Kidney (tissue), 14 donors: Measurements from ENCODE around the gene CCSER1. TPM values are rescaled to one million over a fixed set of nuclear protein-coding genes. Genes with fewer than 3 reads are reported as not detected.
"Not testable (repeated sequence)": the region's sequence is repeated elsewhere in the genome, so short reads cannot be mapped to it uniquely, and the experiment has no call there.

Experiments used
- DNase-seq, 5 donors: peaks; one replicate each; pipeline ENCODE4 v3.0.0-alpha.2; 2013 to 2020
- FAIRE-seq: peaks from 2 replicates; lab custom pipeline; 2012; peaks lifted over from hg19 to GRCh38; lab: Jason Lieb, UNC
- H3K27ac ChIP-seq, 2 donors: one replicate each; pipeline ENCODE4 v1.7.0; 2013; ENCODE audit warnings: low read depth in 2 of 2, low read length in 2 of 2, inconsistent platforms in 1 of 2
- H3K27me3 ChIP-seq: one replicate; pipeline ENCODE4 v1.7.1; 2013; ENCODE audit warnings: low read length, inconsistent platforms; ENCODE audit not compliant: control insufficient read depth, insufficient read depth
- H3K36me3 ChIP-seq, 3 donors: one replicate each; pipeline versions ENCODE4 v1.7.0 to v1.7.1; 2013; ENCODE audit warnings: low read length in 3 of 3, control low read depth in 1 of 3, inconsistent platforms in 1 of 3; ENCODE audit not compliant: insufficient read depth in 3 of 3, control insufficient read depth in 2 of 3
- H3K4me1 ChIP-seq, 3 donors: one replicate each; pipeline versions ENCODE4 v1.7.0 to v1.7.1; 2013; ENCODE audit warnings: low read length in 3 of 3, inconsistent platforms in 1 of 3, low read depth in 1 of 3; ENCODE audit not compliant: control insufficient read depth in 2 of 3, insufficient read depth in 2 of 3
- H3K4me3 ChIP-seq, 3 donors: one replicate each; pipeline versions ENCODE4 v1.7.0 to v1.8.1; 2013; ENCODE audit warnings: low read length in 3 of 3, control low read depth in 1 of 3, inconsistent platforms in 1 of 3
- H3K9ac ChIP-seq, 3 donors: one replicate each; pipeline versions ENCODE4 v1.7.0 to v1.7.1; 2013; ENCODE audit warnings: low read length in 3 of 3, control low read depth in 1 of 3, inconsistent platforms in 1 of 3
- H3K9me3 ChIP-seq, 3 donors: one replicate each; pipeline versions ENCODE4 v1.7.0 to v1.7.1; 2013; ENCODE audit warnings: low read length in 3 of 3, control low read depth in 1 of 3, inconsistent platforms in 1 of 3; ENCODE audit not compliant: control insufficient read depth in 2 of 3, insufficient read depth in 1 of 3
- CTCF ChIP-seq: IDR thresholded peaks from 3 replicates; pipeline ENCODE4 v1.5.1; 2012; ENCODE audit warnings: mild to moderate bottlenecking, moderate library complexity, borderline replicate concordance; ENCODE audit not compliant: insufficient read depth; ENCODE audit errors: extremely low read depth
- intact Hi-C: fragments of 100-400 bp; cut with DNase I; formaldehyde crosslinking; loops from one replicate; pipeline ENCODE4 v1.11.1; 2022
- polyA plus RNA-seq: library from polyadenylated mRNA; stranded (reverse); fragments of 350-450 nt; fragmentation: Illumina TruSeq; extraction: RNeasy Lipid Tissue Mini Kit (QIAGEN cat#74804); gene quantifications from one replicate; pipeline ENCODE4 v1.2.3, GENCODE V29; 2014; ENCODE audit warnings: low read depth, low replicate concordance; ENCODE audit not compliant: insufficient read depth
- total RNA-seq: library from RNA; stranded (reverse); fragmentation: NEBNext Ultra II Directional; extraction: Animal tissue kit (Norgen Biotek cat#: 25700); gene quantifications from one replicate; pipeline ENCODE4 v1.2.1, GENCODE V29; 2021
- donor health status: control.
- donor health status: control.
- donor health status: control.
- donor health status: control.
- donor health status: control.
- donor health status: DM: yes; HTN: yes; CAD: no.
- donor health status: Normal renal cell carcinoma (clear cell type).

CCSER1 gene
- total and polyA plus RNA-seq, 2 donors from 2014 or later = 4.2 to 26.8 TPM

- Histone ChIP-seq H3K36me3 (no peaks in the 10 kb centered on the region), H3K27me3 (no peaks in the 10 kb centered on the region), H3K27ac (no peak overlapping the region), H3K4me3 (no peak overlapping the region), H3K4me1 (no peaks in the 10 kb centered on the region), H3K9me3 (no peaks in the 10 kb centered on the region), H3K9ac (no peak overlapping the region)
- FAIRE-seq (no peak), DNase-seq (no peak)
- TF ChIP-seq CTCF = no peak
- intact Hi-C loops = no loop called here
Observed at GRCh38 chr4:91436556-91436955, 1309.4 kb downstream of the CCSER1 start.

- intact Hi-C loops = no loop called here
- no peak for FAIRE-seq
- no peaks in the 10 kb centered on the region for H3K36me3 ChIP-seq
- no peak for DNase-seq
- no peak overlapping the region for H3K9ac ChIP-seq
- no peaks in the 10 kb centered on the region for H3K4me1 ChIP-seq
- no peaks in the 10 kb centered on the region for H3K9me3 ChIP-seq
- no peaks in the 10 kb centered on the region for H3K27me3 ChIP-seq
- H3K4me3 ChIP-seq = no peak overlapping the region
- no peak for TF ChIP-seq CTCF
- H3K27ac ChIP-seq = no peak overlapping the region
Observed at GRCh38 chr4:91447168-91447567, 1320.0 kb downstream of the CCSER1 start.

- H3K4me3 ChIP-seq = no peak overlapping the region
- H3K36me3 ChIP-seq = no peaks in the 10 kb centered on the region
- no peaks in the 10 kb centered on the region for H3K4me1 ChIP-seq
- no peak for TF ChIP-seq CTCF
- H3K9ac ChIP-seq = no peak overlapping the region
- intact Hi-C loops = no loop called here
- DNase-seq (no peak), FAIRE-seq (no peak)
- no peaks in the 10 kb centered on the region for H3K27me3 ChIP-seq
- no peaks in the 10 kb centered on the region for H3K9me3 ChIP-seq
- H3K27ac ChIP-seq = no peak overlapping the region
Observed at GRCh38 chr4:91448668-91449330, 1321.6 kb downstream of the CCSER1 start.

- H3K27me3 ChIP-seq = no peaks in the 10 kb centered on the region
- DNase-seq = peak in 1 of 5 donors; percentile 2
- no peaks in the 10 kb centered on the region for H3K9me3 ChIP-seq
- no peak overlapping the region for H3K4me3 ChIP-seq
- intact Hi-C loops = no loop called here
- no peak for FAIRE-seq
- no peaks in the 10 kb centered on the region for H3K4me1 ChIP-seq
- H3K36me3 ChIP-seq = no peaks in the 10 kb centered on the region
- no peak for TF ChIP-seq CTCF
- no peak overlapping the region for H3K9ac ChIP-seq
- no peak overlapping the region for H3K27ac ChIP-seq
Observed at GRCh38 chr4:91454111-91454510, 1326.9 kb downstream of the CCSER1 start.

GRCh38 chr4:91462566-91462965, 1335.4 kb downstream of the CCSER1 start:
- peak in 1 of 5 donors; percentile 29 for DNase-seq
- H3K27me3 ChIP-seq, H3K9ac ChIP-seq, H3K9me3 ChIP-seq, H3K4me3 ChIP-seq, H3K27ac ChIP-seq, H3K4me1 ChIP-seq, FAIRE-seq, intact Hi-C loops, H3K36me3 ChIP-seq: not testable (repeated sequence)
